Hematopoietic multipotent progenitor cell treated with erythropoietin and hydrocortisone succinate and interleukin-3 and kit ligand, for 4 days (in vitro differentiated cells): ENCODE data around the gene CHSY1.

Experiments used
- DNase-seq: peaks from one replicate; pipeline ENCODE4 v3.0.0-alpha.2; 2015

CHSY1 gene

GRCh38 chr15:101267320-101268104, 15.7 kb upstream of the CHSY1 start:
- no peak for DNase-seq

GRCh38 chr15:101266787-101267186, 14.9 kb upstream of the CHSY1 start:
- DNase-seq: no peak

GRCh38 chr15:101266034-101266433, 14.2 kb upstream of the CHSY1 start:
- no peak for DNase-seq

GRCh38 chr15:101264911-101265641, 13.2 kb upstream of the CHSY1 start:
- DNase-seq: no peak

- no peak for DNase-seq
Measured at GRCh38 chr15:101264011-101264410, 12.2 kb upstream of the CHSY1 start.

GRCh38 chr15:101262551-101262950, 10.7 kb upstream of the CHSY1 start:
- DNase-seq: no peak

GRCh38 chr15:101258238-101259144, 6.6 kb upstream of the CHSY1 start:
- DNase-seq: peak; percentile 88

- DNase-seq: peak; percentile 54
Measured at GRCh38 chr15:101256757-101257156, 4.9 kb upstream of the CHSY1 start.

GRCh38 chr15:101255615-101256241, 3.9 kb upstream of the CHSY1 start:
- DNase-seq: peak; percentile 95

GRCh38 chr15:101255051-101255395, 3.2 kb upstream of the CHSY1 start:
- peak; percentile 57 for DNase-seq

- DNase-seq: no peak
Measured at GRCh38 chr15:101254157-101255050, 2.6 kb upstream of the CHSY1 start.

- DNase-seq: no peak
Measured at GRCh38 chr15:101252836-101253235, 988 bp upstream of the CHSY1 start.

- no peak for DNase-seq
Measured at GRCh38 chr15:101250873-101251829, 697 bp downstream of the CHSY1 start.

- no peak for DNase-seq
Measured at GRCh38 chr15:101250341-101250831, 1.5 kb downstream of the CHSY1 start.

- DNase-seq: no peak
Measured at GRCh38 chr15:101248274-101248673, 3.6 kb downstream of the CHSY1 start.

GRCh38 chr15:101246824-101247745, 4.8 kb downstream of the CHSY1 start:
- DNase-seq: no peak

- no peak for DNase-seq
Measured at GRCh38 chr15:101246391-101246790, 5.5 kb downstream of the CHSY1 start.

- DNase-seq: no peak
Measured at GRCh38 chr15:101244889-101245668, 6.8 kb downstream of the CHSY1 start.
